OCI-LY7 (cell line): Measurements from ENCODE around the gene NFATC1.

ENCODE experiments used
- EZH2phosphoT487 ChIP-seq: fragments of 200-600 bp; sonication (generic); IDR thresholded peaks from 2 replicates; pipeline ENCODE4 v1.6.1; 2018; ENCODE audit warnings: low read depth, borderline replicate concordance, mild to moderate bottlenecking, mixed run types, antibody characterized with exemption, low read length, moderate library complexity, mixed read lengths
- TF ChIP-seq, protein P1 (sequence below): fragments of 200-600 bp; sonication (generic); conservative IDR thresholded peaks from 2 replicates; pipeline ENCODE4 v1.5.1; 2014; ENCODE audit warnings: mild to moderate bottlenecking, antibody characterized with exemption, low read length, moderate library complexity, mixed read lengths

GRCh38 chr18:79540904-79541282, 145.2 kb downstream of the NFATC1 start:
- TF ChIP-seq, protein P1, sequence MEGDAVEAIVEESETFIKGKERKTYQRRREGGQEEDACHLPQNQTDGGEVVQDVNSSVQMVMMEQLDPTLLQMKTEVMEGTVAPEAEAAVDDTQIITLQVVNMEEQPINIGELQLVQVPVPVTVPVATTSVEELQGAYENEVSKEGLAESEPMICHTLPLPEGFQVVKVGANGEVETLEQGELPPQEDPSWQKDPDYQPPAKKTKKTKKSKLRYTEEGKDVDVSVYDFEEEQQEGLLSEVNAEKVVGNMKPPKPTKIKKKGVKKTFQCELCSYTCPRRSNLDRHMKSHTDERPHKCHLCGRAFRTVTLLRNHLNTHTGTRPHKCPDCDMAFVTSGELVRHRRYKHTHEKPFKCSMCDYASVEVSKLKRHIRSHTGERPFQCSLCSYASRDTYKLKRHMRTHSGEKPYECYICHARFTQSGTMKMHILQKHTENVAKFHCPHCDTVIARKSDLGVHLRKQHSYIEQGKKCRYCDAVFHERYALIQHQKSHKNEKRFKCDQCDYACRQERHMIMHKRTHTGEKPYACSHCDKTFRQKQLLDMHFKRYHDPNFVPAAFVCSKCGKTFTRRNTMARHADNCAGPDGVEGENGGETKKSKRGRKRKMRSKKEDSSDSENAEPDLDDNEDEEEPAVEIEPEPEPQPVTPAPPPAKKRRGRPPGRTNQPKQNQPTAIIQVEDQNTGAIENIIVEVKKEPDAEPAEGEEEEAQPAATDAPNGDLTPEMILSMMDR: no peak
- TF ChIP-seq EZH2phosphoT487: no peak
